Panc1 (cell line): ENCODE results near the gene PXYLP1. TPM values are rescaled to one million over a fixed set of nuclear protein-coding genes. Genes with fewer than 3 reads are reported as not detected.

Source experiments
- ATAC-seq: fragments of 200-7000 bp; cut with Tn5 transposase; 2 replicates; pipeline ENCODE4 v1.9.1; 2020; ENCODE audit warnings: mild to moderate bottlenecking, moderate library complexity
- BruUV-seq: library from RNA; stranded (reverse); fragments of 400-500 nt; replicated peaks from 2 replicates; lab custom pipeline; 2021; lab: Mats Ljungman, UMichigan
- CTCF ChIA-PET: fragments of 300-600 bp; sonication (Branson Sonifier 250); formaldehyde crosslinking; loops from one replicate; lab custom pipeline; 2022; ENCODE audit warnings: antibody characterized with exemption; lab: Charles Lee
- POLR2A ChIA-PET: fragments of 300-600 bp; sonication (Branson Sonifier 250); formaldehyde crosslinking; loops from one replicate; lab custom pipeline; 2022; ENCODE audit warnings: antibody characterized with exemption; lab: Charles Lee
- DNase-seq: peaks from one replicate; pipeline ENCODE4 v3.0.0-alpha.2; 2010; ENCODE audit warnings: low read depth, low spot score
- H3K27ac ChIP-seq: 2 replicates; pipeline ENCODE4 v1.5.1; 2011; ENCODE audit warnings: mild to moderate bottlenecking, low read length, inconsistent platforms
- H3K27me3 ChIP-seq: fragments of 200-500 bp; sonication (Bioruptor generic); 2 replicates; pipeline ENCODE4 v1.6.0; 2014; ENCODE audit warnings: low read length, inconsistent platforms; ENCODE audit not compliant: control insufficient read depth, insufficient read depth
- H3K36me3 ChIP-seq: fragments of 200-500 bp; sonication (Bioruptor generic); 2 replicates; pipeline ENCODE4 v1.5.1; 2014; ENCODE audit warnings: inconsistent platforms, mild to moderate bottlenecking, low read length, moderate library complexity; ENCODE audit not compliant: control insufficient read depth, insufficient read depth
- H3K4me1 ChIP-seq: 2 replicates; pipeline ENCODE4 v1.5.1; 2011; ENCODE audit warnings: inconsistent platforms, mild to moderate bottlenecking, low read length, moderate library complexity; ENCODE audit not compliant: control insufficient read depth, insufficient read depth
- H3K4me3 ChIP-seq, 2 experiments: 2 replicates each; pipeline ENCODE4 v1.5.1; 2011 to 2012; ENCODE audit warnings: low read depth in 2 of 2, low read length in 2 of 2, mild to moderate bottlenecking in 2 of 2, inconsistent platforms in 1 of 2, moderate library complexity in 1 of 2
- H3K9me3 ChIP-seq: fragments of 200-500 bp; sonication (Bioruptor generic); 2 replicates; pipeline ENCODE4 v1.5.1; 2014; ENCODE audit warnings: low read depth, mild to moderate bottlenecking, inconsistent platforms, low read length, moderate library complexity; ENCODE audit not compliant: control insufficient read depth, insufficient read depth
- CTCF ChIP-seq: fragments of 450-650 bp; IDR thresholded peaks from 2 replicates; pipeline ENCODE4 v1.5.1; 2017; ENCODE audit warnings: mild to moderate bottlenecking
- POLR2AphosphoS5 ChIP-seq: IDR thresholded peaks from 2 replicates; pipeline ENCODE4 v1.6.1; 2012; ENCODE audit warnings: mild to moderate bottlenecking, low read depth, low read length, moderate library complexity
- REST ChIP-seq, 2 experiments: IDR thresholded peaks; 2 replicates each; pipeline ENCODE4 v1.6.1; 2011 to 2012; ENCODE audit warnings: low read depth in 2 of 2, control low read depth in 1 of 2, low read length in 1 of 2, mild to moderate bottlenecking in 1 of 2, moderate library complexity in 1 of 2; ENCODE audit not compliant: insufficient read depth in 1 of 2
- SIN3A ChIP-seq: IDR thresholded peaks from 2 replicates; pipeline ENCODE4 v1.6.1; 2012; ENCODE audit warnings: low read depth, mild to moderate bottlenecking, low read length, moderate library complexity, borderline replicate concordance; ENCODE audit not compliant: insufficient read depth
- TCF7L2 ChIP-seq: IDR thresholded peaks from 2 replicates; pipeline ENCODE4 v1.6.1; 2011; ENCODE audit warnings: mild to moderate bottlenecking, low read depth, low read length, inconsistent platforms
- in situ Hi-C: cut with HindIII; loops from 2 replicates; pipeline ENCODE4 v1.10.0; 2016; ENCODE audit warnings: low sequenced_read_pairs, low pct_unique_long_range_greater_than_20kb
- intact Hi-C: fragments of 100-400 bp; cut with micrococcal nuclease; formaldehyde crosslinking; loops from one replicate; pipeline ENCODE4 v1.10.0; 2022; ENCODE audit not compliant: unreplicated experiment
- total RNA-seq: library from RNA; stranded (reverse); gene quantifications from one replicate; pipeline ENCODE4 v1.2.1, GENCODE V29; 2021; ENCODE audit not compliant: unreplicated experiment

Gene PXYLP1
- total RNA-seq, 1 experiment from 2014 or later: 1.4 TPM

GRCh38 chr3:141216975-141217374 lies 14.7 kb upstream of the PXYLP1 start:
- Histone ChIP-seq H3K4me3 (no peak overlapping the region), H3K27ac (no peak overlapping the region), H3K36me3 (no peaks in the 10 kb centered on the region), H3K9me3 (no peaks in the 10 kb centered on the region), H3K4me1 (no peaks in the 10 kb centered on the region), H3K27me3 (peaks cover 5% of the 10 kb centered on the region; the same call in 1 of the 2 replicates)
- CTCF ChIA-PET: no interaction called here
- TF ChIP-seq CTCF (no peak), TCF7L2 (no peak), REST (IDR thresholded peaks at IDR 0.05; ENCODE audit: insufficient read depth in 1 of 2, low read depth in 2 of 2, low read length in 1 of 2) (no peak), POLR2AphosphoS5 (no peak), SIN3A (no peak)
- BruUV-seq: no TSS peak
- in situ Hi-C loops (no loop called here), intact Hi-C loops (no loop called here)
- DNase-seq: no peak
- ATAC-seq: no peak
- POLR2A ChIA-PET: no interaction called here

- POLR2A ChIA-PET: no interaction called here
- H3K36me3 ChIP-seq: no peaks in the 10 kb centered on the region
- CTCF ChIA-PET: no interaction called here
- no peaks in the 10 kb centered on the region for H3K4me1 ChIP-seq
- TF ChIP-seq SIN3A: no peak
- TF ChIP-seq TCF7L2: no peak
- no peak for TF ChIP-seq POLR2AphosphoS5
- no peak for TF ChIP-seq REST (IDR thresholded peaks at IDR 0.05; ENCODE audit: insufficient read depth in 1 of 2, low read depth in 2 of 2, low read length in 1 of 2)
- no peak for TF ChIP-seq CTCF
- no peak overlapping the region for H3K4me3 ChIP-seq
- ATAC-seq: no peak
- in situ Hi-C loops (no loop called here), intact Hi-C loops (no loop called here)
- H3K27ac ChIP-seq: no peak overlapping the region
- no peaks in the 10 kb centered on the region for H3K9me3 ChIP-seq
- no peak for DNase-seq
- peaks cover 5% of the 10 kb centered on the region; the same call in 1 of the 2 replicates for H3K27me3 ChIP-seq
- no TSS peak for BruUV-seq
These were observed 14.2 kb upstream of the PXYLP1 start for GRCh38 chr3:141217389-141217788.
